Activated naive CD4-positive, alpha-beta T cell treated with Interleukin-2 at 50 U/mL for 16 hours (primary cell): ENCODE results near the gene METTL13.
"Not testable (repeated sequence)": the region's sequence is repeated elsewhere in the genome, so short reads cannot be mapped to it uniquely, and the experiment has no call there.

Source experiments
- DNase-seq: peaks from one replicate; pipeline ENCODE4 v3.0.0-alpha.2; 2020

METTL13 gene

DNA sequence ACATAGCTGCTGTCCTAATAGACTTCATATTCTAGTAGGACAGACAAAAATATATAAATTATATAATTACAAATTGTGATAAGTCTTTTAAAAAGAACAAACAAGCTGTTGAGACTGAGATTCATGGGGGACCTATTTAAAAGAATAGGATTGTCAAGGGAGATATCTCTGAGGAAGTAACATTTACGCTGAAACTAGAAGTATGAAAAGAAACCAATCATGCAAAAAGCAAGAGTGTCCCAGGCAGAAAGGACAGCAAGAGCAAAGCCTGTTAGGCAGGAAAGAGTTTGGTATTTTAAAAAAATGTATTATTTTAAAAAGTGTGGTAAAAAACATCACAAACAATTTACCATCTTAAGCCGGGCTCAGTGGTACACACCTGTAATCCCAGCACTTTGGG lies 9.1 kb upstream of the METTL13 start:
- DNase-seq: no peak

DNA sequence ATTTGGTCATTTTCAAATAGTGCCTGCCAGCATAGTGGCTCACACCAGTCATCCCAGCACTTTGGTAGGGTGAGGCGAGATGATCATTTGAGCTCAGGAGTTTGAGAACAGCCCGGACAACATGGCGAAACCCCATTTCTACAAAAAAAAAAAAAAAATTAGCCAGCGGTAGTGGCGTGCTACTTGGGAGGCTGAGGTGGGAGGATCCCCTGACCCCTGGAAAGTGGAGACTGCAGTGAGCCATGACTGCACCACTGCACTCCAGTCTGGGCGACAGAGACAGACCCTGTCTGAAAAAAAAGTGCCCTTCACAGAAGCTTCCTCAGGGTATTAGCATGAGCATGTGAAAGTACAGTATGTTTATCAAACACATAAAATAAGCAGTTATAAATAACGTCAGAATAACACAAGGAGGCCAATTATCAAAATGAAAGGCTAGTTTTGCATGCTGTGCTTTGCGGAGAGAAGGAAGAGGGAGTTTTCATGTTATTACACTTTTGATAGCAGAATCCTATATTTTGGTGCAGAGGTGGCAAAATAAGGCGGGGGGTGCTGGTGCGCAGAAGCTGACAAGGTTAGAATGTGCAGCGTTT lies 781 bp upstream of the METTL13 start:
- DNase-seq: no peak

DNA sequence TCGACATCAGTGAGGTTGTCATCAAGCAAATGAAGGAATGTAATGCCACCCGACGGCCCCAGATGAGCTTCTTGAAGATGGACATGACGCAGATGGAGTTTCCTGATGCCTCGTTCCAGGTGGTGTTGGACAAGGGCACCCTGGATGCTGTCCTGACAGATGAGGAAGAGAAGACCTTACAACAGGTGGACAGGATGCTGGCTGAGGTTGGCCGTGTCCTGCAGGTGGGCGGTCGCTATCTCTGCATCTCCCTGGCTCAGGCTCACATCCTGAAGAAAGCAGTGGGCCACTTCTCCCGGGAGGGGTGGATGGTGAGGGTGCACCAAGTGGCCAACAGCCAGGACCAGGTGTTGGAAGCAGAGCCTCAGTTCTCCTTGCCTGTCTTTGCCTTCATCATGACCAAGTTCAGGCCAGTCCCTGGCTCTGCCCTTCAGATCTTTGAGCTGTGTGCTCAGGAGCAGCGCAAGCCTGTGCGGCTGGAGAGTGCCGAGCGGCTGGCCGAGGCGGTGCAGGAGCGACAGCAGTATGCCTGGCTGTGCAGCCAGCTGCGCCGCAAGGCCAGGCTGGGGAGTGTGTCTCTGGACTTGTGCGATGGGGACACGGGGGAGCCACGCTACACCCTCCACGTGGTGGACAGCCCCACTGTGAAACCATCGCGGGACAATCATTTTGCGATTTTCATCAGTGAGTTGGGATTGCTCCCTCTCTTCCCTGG lies 2.5 kb downstream of the METTL13 start:
- no peak for DNase-seq

DNA sequence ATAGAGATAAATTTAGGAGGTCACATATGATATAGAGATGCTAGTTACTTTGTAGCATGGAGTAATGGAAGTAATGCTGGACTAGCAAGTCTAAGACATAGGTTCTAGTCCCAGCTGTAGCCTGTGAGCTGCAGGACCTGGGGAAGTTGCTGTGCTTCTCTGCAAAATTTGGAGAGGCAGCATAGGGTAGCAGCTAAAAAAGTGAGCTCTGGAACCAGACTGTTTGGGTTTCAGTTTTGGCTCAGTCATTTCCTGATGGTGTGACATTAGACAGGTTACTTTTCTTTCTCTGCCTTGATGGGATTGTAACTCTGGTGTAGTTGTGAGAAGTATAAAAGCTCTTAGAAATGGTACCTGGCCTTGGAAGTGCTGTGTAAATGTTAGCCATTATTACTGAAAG lies 3.3 kb downstream of the METTL13 start:
- no peak for DNase-seq

DNA sequence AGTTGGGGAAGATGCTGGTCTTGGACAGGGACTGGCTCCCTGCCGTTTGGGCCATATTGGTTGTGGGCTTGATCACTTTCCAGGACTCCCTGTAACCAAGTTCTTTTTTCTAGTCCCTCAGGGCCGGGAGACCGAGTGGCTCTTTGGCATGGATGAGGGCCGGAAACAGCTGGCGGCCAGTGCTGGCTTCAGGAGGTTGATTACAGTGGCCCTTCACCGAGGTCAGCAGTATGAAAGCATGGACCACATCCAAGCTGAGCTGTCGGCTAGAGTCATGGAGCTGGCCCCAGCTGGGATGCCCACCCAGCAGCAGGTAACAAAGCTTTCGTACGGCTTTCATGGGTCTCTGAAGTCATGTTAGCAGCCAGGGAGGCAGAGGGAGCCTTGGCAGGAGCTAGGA lies 4.3 kb downstream of the METTL13 start:
- no peak for DNase-seq

DNA sequence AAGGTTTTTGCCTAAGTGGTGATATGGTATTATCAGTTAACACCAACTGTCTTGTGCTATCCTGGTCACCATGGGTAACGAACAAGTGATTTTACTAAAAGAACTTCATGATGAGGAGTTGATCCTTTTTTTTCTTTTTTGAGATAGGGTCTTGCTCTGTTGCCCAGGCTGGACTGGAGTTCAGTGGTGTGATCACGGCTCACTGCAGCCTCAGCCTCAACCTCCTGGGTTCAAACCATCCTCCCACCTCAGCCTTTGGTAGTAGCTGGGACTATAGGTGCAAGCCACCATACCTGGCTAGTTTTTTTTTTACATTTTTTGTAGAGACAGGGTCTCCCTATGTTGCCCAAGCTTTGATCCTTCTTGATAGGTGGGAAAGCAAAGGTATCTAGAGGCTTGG lies 5.1 kb downstream of the METTL13 start:
- no peak for DNase-seq

DNA sequence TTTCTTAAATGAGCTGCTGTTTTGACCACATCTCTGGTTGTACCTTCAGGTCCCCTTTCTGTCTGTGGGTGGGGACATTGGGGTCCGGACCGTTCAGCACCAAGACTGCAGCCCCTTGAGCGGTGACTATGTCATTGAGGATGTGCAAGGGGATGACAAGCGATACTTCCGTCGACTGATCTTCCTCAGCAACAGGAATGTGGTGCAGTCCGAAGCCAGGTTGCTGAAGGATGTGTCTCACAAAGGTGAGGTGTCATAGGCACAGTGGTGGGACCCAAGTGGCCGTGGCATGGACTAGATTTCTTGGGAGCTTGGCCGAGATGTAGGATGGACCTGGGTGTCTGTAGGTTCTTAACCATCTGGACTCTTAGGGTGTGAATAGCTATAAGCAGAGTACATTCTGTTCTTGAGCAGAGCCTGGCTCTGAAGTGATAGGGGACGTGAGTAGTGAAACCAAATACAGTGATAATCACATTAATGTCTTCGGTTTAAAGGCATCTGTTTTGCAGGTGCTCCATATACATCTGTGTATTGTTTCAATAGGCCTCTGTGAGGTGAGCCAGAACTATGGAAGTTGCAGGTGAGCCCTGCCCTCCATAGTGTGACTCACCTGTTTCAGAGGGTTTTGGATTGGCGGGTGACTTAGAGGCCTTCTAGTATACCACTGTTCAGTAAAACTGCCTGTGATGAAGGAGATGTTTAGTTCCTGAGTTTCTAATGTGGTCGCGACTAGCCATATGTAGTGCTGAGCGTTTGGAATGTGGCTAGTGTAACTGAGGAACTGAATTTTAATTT lies 6.4 kb downstream of the METTL13 start:
- no peak for DNase-seq

DNA sequence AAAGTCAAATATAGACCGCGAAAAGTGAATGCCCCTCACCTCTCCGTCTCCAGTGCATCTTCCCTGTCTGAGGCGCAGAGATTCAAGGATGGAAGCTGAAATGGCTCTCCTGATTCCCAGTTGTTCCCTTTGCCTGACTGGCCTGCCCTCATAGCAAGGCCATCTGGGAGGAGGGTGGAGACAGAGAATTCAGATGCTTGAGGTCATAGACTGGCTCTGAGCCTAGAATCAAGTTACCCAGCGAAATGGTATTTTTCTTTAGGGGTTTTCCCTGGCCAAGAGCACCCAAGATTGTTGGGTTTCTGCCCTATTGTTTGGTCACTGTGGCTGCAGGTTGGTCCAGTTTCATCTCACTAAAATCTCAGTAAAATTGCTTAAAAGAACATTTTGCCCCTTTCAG lies 7.2 kb downstream of the METTL13 start:
- DNase-seq: no peak

DNA sequence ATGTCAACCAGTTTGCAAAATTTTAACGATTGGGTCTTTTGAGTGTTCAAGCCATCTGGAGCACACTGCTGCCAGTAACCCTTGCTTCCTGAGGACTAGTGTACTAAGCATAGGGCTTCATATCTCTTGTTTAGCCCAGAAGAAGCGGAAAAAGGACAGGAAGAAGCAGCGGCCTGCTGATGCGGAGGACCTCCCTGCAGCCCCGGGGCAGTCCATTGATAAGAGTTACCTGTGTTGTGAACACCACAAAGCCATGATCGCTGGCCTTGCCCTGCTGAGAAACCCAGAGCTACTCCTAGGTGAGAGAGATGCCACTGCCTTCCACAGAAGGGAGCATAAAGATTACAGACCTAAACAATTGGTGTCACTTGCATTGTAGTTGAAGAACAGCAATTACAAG lies 8.9 kb downstream of the METTL13 start:
- DNase-seq: no peak

DNA sequence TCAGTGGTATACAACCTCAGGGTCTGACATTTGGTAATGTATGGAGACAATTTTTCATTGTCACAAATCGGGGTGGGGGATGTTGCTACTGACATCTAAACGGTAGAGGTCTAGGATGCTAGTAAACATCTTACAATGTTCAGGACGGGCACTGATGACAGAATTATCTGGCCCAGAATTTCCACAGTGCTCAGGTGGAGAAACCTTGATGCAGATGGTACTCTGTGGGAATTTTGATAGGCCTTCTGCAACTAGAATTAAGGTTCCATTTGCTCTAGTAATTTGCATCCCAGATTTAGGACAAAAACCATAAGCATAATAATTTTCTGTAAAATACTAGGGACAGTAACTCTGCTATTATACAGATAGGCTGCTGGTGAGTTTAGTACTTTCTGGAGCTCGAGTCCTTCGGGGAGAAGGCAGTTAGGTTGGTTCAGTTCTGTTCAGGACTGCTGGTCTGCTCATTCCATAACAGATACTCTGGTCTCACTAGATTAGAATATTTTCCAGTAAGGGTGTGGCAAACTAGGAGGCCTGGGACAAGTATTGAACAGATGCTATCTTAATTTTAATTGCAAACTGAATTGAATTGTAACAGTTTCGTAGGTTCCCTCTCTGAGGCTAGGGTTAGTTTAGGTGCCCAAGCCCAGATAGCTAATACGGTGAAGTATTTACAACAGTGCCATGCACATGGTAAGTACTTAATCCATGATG lies 11.4 kb downstream of the METTL13 start:
- DNase-seq: no peak

DNA sequence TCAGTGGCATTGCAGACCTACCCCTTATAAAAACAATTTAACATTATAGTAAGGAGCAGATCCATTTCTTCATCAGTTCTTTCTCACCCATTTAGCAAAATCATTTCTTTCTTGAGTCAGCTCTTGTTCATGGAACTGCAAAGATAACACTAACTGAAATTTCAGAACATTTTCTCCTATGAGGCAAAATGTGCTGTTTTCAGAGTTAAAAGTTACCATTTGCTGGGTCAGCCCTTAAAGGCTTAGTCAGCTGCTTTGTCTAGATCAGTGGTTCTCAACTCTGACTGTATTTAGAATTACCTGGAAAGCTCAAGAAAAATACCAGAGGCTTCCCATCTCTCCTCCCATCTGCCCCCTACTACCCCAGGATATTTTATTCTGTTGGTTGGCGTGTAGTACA lies 12.2 kb downstream of the METTL13 start:
- DNase-seq: no peak

DNA sequence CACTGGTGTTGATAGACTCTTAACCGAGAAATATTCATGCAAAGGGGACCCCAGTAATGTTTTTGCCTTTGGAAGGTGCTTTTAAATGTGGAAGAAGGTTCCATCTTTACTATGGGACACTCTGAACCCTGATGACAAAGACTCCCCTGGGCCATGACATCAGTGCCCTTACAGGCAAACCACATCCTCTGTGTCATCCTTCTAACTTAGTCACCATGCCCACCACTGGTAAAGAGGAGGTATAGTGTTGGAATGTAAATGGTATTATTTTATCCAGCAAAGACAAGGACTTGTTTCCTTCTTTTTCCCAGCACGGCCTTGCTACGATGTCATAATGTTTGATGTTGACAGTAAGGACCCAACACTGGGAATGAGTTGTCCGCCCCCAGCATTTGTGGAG lies 12.6 kb downstream of the METTL13 start:
- DNase-seq: peak; percentile 57

DNA sequence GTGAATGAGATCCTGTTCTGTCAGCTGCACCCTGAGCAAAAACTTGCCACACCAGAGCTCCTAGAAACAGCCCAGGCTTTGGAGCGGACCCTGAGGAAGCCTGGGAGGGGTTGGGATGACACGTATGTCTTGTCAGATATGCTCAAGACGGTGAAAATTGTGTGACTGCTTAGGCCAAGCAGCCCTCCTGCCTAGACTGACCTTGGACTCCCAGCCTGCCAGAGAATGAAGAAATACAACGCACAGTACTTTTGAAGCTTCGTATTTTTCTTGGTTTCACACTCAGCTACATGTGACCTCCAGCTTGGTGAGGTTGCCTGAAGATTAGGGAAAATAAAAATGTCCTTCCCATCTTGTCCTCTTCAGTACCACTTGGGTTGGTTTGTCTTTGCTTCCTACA lies 15.1 kb downstream of the METTL13 start:
- DNase-seq: no peak

DNA sequence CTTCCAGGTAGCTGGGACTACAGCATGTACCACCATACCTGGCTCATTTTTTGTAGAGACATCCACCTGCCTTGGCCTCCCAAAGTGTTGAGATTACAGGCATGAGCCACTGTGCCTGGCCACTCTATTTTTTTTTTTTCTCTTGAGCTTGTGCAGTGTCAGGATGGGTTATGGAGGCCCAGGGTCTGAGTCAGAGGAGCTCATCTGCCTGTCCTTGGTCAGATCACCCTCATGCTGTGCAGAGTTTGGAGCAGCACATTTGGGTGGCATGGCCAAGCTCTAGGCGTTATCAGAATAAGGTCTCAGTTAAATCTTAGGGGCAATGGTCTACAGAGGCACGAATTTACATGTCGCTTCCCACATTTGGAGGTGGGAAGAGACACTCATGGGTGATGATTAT lies 16.9 kb downstream of the METTL13 start:
- no peak for DNase-seq

DNA sequence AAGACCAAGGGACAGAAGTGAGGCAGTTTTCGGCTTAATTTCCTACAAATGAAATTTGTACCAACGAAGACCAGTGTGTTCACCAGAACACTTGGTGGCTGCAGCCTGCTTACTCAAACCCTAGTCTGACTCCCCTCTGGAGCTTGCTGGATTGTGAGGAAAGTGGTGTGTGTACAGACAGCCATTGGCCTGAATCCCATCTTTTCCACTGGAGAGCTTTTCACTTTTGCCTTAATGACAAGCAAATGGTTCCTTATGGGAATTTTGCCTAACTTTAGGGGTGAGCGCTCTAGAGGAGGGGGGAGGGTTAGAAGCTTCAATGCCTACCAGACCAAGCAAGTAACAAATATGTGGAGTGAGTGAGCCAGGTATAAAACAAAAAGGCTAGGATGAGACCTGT lies 17.3 kb downstream of the METTL13 start:
- no peak for DNase-seq

DNA sequence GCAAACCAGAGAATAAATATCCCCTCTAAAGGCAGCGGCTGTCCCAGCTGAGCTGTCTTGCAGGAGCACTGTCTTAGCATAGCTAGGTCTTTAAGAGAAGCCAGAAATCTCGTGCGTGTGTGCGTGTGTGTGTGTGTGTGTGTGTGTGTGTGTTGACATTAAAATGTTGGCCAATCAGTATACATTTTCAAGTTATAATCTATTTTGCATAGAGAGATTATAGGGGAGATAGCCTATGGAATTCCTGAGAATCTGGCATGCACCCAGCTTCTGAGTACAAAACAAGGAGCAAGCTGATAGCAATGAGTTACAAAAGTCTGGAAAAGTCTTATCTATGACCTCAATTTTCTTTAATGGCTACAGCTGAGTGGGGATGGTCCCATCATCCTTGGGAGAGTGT lies 17.7 kb downstream of the METTL13 start:
- DNase-seq: no peak

DNA sequence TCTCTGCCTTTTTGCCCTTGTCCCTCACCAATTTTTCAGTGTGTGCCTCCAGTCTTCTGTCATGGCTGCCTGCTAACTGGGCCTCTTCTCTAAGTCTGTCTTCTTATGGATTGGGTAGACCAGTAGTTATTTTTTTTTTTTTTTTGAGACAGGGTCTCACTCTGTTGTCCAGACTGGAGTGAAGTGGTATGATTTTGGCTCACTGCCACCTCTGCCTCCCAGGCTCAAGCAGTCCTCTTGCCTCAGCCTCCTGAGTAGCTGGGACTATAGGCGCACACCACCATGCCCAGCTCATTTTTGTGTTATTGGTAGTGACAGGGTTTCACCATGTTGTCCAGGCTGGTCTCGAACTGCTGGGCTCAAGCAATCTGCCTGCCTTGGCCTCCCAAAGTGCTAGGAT lies 18.2 kb downstream of the METTL13 start:
- not testable (repeated sequence) for DNase-seq

DNA sequence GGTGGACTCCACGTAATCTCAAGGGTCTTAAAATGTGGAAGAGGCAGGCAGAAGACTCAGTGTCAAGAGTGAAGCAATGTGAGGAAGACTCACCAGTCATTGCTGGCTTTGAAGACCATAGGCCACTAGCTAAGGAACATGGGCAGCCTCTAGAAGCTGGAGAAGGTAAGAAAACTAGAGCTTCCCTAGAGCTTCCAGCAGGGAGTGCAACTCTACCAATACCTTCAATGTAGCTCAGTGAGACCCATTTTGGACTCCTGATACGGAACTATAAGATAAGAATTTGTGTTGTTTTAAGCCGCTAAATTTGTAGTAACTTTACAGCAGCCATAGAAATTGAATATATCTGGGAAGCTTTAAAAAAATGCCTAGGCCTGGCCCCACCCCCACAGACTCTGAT lies 18.9 kb downstream of the METTL13 start:
- DNase-seq: no peak

DNA sequence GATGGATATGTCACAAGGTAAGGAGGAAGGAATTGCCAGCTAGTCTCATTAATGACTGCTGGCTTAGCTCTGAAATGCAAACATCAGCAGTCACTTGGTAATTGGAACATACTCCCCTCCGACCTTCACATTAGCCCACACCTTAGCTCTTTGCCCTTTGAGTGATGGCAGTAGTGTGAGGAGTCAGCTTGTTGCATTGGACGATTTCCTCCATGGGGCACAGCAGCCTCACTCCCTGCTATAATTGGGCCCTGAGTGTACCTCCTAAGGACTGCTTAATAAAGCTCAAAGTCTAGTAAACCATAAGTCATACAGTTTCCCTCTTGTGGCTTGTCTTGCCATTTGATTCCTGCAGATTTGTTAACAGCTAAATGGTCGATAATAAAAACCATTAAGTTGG lies 19.4 kb downstream of the METTL13 start:
- DNase-seq: no peak

DNA sequence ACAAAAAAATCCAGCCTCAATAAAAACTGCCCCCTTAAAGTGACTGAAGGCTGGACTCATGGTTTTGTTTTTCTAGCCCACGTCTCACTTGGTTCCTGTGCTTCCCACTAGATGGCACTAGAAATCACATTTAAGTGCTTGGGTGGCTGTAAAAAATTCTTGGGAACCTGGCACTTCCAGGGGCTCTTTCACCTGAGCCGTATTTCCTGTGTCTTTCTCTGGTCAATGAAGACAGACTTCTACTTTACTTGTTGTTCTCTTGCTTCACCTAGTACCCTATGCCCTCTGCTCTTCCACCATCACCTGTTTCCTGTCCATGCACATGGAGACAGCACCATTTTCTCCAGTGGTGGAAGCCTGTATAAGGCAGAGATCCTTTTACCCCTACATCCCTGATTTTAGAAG lies 20.0 kb downstream of the METTL13 start:
- no peak for DNase-seq

DNA sequence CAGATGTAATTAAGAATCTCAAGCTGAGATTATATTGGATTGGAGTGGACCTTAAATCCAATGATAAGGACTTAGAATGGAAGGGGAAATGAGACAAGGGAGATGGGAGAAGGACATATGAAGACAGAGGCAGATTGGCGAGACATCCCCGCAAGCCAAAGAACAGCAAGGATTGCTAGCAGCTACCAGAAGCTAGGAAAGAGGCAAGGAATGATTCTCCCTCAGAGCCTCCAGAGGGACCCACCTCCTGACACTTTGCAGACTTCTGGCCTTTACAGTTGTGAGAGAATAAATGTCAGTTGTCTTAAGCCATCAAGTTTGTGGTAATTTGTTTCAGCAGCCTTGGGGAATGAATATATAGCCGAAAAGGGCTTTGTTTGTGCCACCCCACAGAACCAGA lies 20.7 kb downstream of the METTL13 start:
- DNase-seq: no peak

DNA sequence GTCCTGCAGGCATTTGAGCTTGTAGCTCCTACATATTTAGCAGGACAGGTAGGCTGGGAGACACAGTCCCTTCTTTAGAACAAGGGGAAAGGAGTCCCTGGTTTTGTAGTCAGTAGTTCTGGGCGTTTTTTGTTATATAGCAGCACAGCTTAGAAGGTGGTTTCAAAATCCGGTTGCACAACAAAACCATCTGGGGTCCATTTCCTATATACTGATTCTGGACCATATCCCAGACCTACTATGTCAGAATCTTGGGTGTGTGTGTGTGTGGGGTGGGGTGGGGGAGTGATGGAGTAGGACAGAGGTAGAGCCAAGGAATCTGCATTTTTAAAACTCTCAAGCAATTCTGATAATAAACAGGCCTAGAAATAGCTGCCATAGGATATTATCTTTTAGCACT lies 21.6 kb downstream of the METTL13 start:
- no peak for DNase-seq

DNA sequence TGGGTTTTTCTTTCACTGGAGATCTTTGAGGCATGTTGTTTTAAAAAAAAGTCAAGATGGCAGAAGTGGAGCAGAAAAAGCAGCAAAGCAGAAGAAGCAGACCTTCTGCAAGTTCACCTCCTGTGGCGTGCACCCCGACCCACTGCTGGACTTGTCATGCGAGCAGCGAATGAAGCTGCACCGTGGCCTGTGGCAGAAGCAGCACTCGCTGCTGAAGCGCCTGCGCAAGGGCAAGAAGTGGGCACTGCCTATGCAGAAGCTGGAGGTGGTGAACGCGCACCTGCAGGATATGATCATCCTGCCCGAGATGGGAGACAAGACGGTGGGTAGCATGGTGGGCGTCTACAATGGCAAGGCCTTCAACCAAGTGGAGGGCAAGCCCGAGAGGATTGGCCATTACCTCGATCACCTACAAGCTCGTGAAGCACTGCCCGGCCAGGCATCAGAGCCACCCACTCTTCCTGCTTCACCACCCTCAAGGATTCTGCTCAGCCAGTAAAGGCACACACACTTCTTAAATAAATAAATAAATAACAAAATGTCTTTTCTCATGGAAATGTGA lies 22.1 kb downstream of the METTL13 start:
- DNase-seq: no peak
